ENCODE measurements around the gene PGBD1. TPM values are rescaled to one million over a fixed set of nuclear protein-coding genes. Genes with fewer than 3 reads are reported as not detected.
"Not testable (repeated sequence)": the region's sequence is repeated elsewhere in the genome, so short reads cannot be mapped to it uniquely, and the experiment has no call there.

Gene PGBD1
- total and polyA plus RNA-seq, 4 donors: 9.7 to 15.7 (median 12.7) TPM

DNA sequence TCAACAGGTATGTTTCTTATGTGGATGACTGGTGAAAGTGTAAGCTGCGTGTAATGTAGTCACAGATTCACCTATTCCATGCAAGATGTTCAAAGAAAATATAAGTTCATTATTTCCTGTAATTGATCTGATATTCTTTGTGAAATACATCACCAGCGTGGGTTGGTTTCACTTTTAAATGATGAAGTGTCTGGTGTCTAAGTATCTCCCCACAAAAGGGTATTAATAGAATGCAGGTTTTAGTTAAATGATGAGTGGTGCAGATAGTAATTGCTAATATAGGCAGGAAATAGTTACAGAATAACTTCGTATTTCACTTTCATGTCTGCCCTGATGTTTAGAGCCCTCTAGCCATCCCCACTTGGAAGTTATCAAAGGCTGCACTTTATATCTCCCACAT lies 22.2 kb downstream of the PGBD1 start:
- Histone ChIP-seq H3K9me3 (ENCODE audit: control insufficient read depth, insufficient read depth, low read length) (no peaks in the 10 kb centered on the region), H3K4me3 (ENCODE audit: low read depth, low read length) (no peak overlapping the region), H3K4me1 (ENCODE audit: control insufficient read depth, insufficient read depth, low read length) (no peaks in the 10 kb centered on the region), H3K27ac (ENCODE audit: low read depth, low read length) (no peak overlapping the region), H3K27me3 (ENCODE audit: control insufficient read depth, insufficient read depth, low read length) (no peaks in the 10 kb centered on the region), H3K36me3 (ENCODE audit: control insufficient read depth, insufficient read depth, low read length) (peaks cover 11% of the 10 kb centered on the region)
- no peak for DNase-seq (ENCODE audit: low read depth in 4 of 6, low spot score in 6 of 6)
- WGBS (ENCODE audit: insufficient coverage): no CpG with 5 or more reads among the region's 3 CpGs

DNA sequence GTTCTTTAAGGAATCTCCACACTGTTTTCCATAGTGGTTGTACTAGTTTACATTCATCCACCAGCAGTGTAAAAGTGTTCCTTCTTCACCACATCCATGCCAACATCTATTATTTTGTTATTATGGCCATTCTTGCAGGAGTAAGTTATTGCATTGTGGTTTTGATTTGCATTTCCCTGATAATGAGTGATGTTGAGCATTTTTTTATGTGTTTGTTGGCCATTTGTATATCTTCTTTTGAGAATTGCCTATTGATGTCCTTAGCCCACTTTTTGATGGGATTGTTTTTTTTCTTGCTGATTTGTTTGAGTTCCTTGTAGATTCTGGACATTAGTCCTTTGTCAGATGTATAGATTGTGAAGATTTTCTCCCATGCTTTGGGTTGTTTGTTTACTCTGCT lies 25.0 kb downstream of the PGBD1 start:
- not testable (repeated sequence) for H3K4me1 ChIP-seq (ENCODE audit: control insufficient read depth, insufficient read depth, low read length); H3K27me3 ChIP-seq (ENCODE audit: control insufficient read depth, insufficient read depth, low read length); H3K27ac ChIP-seq (ENCODE audit: low read depth, low read length); H3K4me3 ChIP-seq (ENCODE audit: low read depth, low read length); H3K9me3 ChIP-seq (ENCODE audit: control insufficient read depth, insufficient read depth, low read length); H3K36me3 ChIP-seq (ENCODE audit: control insufficient read depth, insufficient read depth, low read length); DNase-seq (ENCODE audit: low read depth in 4 of 6, low spot score in 6 of 6)

GRCh38 chr6:28311139-28311823 lies 29.9 kb downstream of the PGBD1 start:
- Histone ChIP-seq H3K36me3 (ENCODE audit: control insufficient read depth, insufficient read depth, low read length) (peaks cover 6% of the 10 kb centered on the region), H3K27me3 (ENCODE audit: control insufficient read depth, insufficient read depth, low read length) (no peaks in the 10 kb centered on the region), H3K27ac (ENCODE audit: low read depth, low read length) (no peak overlapping the region), H3K9me3 (ENCODE audit: control insufficient read depth, insufficient read depth, low read length) (no peaks in the 10 kb centered on the region), H3K4me1 (ENCODE audit: control insufficient read depth, insufficient read depth, low read length) (no peaks in the 10 kb centered on the region), H3K4me3 (ENCODE audit: low read depth, low read length) (no peak overlapping the region)
- WGBS (ENCODE audit: insufficient coverage): 78% methylated on average over 7 of the region's 9 CpGs
- no peak for DNase-seq (ENCODE audit: low read depth in 4 of 6, low spot score in 6 of 6)

DNA sequence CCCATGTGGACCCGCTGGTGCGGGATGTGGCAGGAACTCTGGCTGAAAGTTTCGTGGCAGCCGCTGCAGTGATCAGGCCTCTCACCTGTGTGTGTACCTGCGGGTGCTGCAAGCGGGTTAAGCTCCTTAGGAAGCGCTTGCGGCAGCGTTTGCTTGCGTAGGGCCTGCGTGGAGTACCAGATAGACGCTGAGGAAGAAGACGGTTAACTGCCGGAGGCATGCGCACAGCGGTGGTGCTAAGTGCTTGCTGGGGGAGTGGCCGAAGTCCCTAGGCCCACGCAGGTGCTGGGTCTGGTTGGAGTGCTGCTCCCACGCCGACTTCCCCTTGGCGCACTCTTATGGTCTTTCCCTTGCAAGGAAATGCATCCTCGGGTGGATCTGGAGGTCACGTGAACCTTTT lies 31.6 kb downstream of the PGBD1 start:
- WGBS (ENCODE audit: insufficient coverage): 89% methylated on average over 23 of the region's 23 CpGs
- H3K27me3 ChIP-seq (ENCODE audit: control insufficient read depth, insufficient read depth, low read length): no peaks in the 10 kb centered on the region
- no peak overlapping the region for H3K4me3 ChIP-seq (ENCODE audit: low read depth, low read length)

GRCh38 chr6:28315628-28316027 lies 34.3 kb downstream of the PGBD1 start:
- no peak for DNase-seq (ENCODE audit: low read depth in 4 of 6, low spot score in 6 of 6)
- H3K4me1 ChIP-seq (ENCODE audit: control insufficient read depth, insufficient read depth, low read length): no peaks in the 10 kb centered on the region
- no peaks in the 10 kb centered on the region for H3K27me3 ChIP-seq (ENCODE audit: control insufficient read depth, insufficient read depth, low read length)
- H3K9me3 ChIP-seq (ENCODE audit: control insufficient read depth, insufficient read depth, low read length): no peaks in the 10 kb centered on the region
- peaks cover 6% of the 10 kb centered on the region for H3K36me3 ChIP-seq (ENCODE audit: control insufficient read depth, insufficient read depth, low read length)
- H3K4me3 ChIP-seq (ENCODE audit: low read depth, low read length): no peak overlapping the region
- H3K27ac ChIP-seq (ENCODE audit: low read depth, low read length): no peak overlapping the region
- WGBS (ENCODE audit: insufficient coverage): 86% methylated on average over 3 of the region's 3 CpGs

More for the DNA sequence above, 31.6 kb downstream of the PGBD1 start:
- no peaks in the 10 kb centered on the region for H3K4me1 ChIP-seq (ENCODE audit: control insufficient read depth, insufficient read depth, low read length)
- no peak overlapping the region for H3K27ac ChIP-seq (ENCODE audit: low read depth, low read length)
- peaks cover 6% of the 10 kb centered on the region for H3K36me3 ChIP-seq (ENCODE audit: control insufficient read depth, insufficient read depth, low read length)
- no peak for DNase-seq (ENCODE audit: low read depth in 4 of 6, low spot score in 6 of 6)
- no peaks in the 10 kb centered on the region for H3K9me3 ChIP-seq (ENCODE audit: control insufficient read depth, insufficient read depth, low read length)

- H3K4me1 ChIP-seq (ENCODE audit: control insufficient read depth, insufficient read depth, low read length); DNase-seq (ENCODE audit: low read depth in 4 of 6, low spot score in 6 of 6); H3K4me3 ChIP-seq (ENCODE audit: low read depth, low read length); H3K36me3 ChIP-seq (ENCODE audit: control insufficient read depth, insufficient read depth, low read length); H3K27me3 ChIP-seq (ENCODE audit: control insufficient read depth, insufficient read depth, low read length); H3K27ac ChIP-seq (ENCODE audit: low read depth, low read length); H3K9me3 ChIP-seq (ENCODE audit: control insufficient read depth, insufficient read depth, low read length): not testable (repeated sequence)
- 96% methylated on average over 5 of the region's 8 CpGs for WGBS (ENCODE audit: insufficient coverage)
Measured at GRCh38 chr6:28317866-28318265, 36.5 kb downstream of the PGBD1 start.

GRCh38 chr6:28322661-28323060 lies 41.3 kb downstream of the PGBD1 start:
- Histone ChIP-seq H3K9me3 (ENCODE audit: control insufficient read depth, insufficient read depth, low read length) (peaks cover 15% of the 10 kb centered on the region), H3K36me3 (ENCODE audit: control insufficient read depth, insufficient read depth, low read length) (peaks cover 6% of the 10 kb centered on the region), H3K27ac (ENCODE audit: low read depth, low read length) (no peak overlapping the region), H3K27me3 (ENCODE audit: control insufficient read depth, insufficient read depth, low read length) (no peaks in the 10 kb centered on the region), H3K4me3 (ENCODE audit: low read depth, low read length) (no peak overlapping the region), H3K4me1 (ENCODE audit: control insufficient read depth, insufficient read depth, low read length) (no peaks in the 10 kb centered on the region)
- no peak for DNase-seq (ENCODE audit: low read depth in 4 of 6, low spot score in 6 of 6)
- 100% methylated on average over 2 of the region's 3 CpGs for WGBS (ENCODE audit: insufficient coverage)

DNA sequence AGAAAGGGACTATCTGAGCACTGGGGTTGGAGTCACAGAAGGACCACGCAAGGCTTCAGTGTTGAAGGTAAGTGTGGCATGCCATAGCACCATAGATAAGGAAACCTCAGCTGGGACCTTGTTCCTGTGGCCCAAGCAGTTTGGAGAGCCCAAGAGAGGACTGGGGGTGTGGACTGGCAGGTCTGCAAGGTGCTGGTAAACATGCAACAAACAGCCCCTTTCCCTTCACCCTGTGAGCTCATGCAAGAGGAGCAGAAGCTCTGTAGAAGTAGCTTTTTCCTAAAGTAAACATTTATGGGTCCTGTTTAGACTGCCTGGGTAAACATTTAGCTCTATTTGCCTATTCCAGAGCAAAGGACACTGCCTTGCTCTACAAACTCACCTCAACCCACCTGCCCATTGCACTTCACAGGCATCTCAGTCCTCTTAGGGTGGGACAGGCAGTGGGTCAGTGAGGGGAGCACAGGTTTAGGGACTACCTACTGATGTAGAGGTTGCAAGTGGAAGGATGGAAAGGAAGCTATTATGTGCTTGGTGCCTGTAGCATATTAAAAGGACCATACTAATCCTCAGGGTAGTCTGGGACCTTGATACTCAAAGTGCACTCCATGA lies 42.5 kb downstream of the PGBD1 start:
- WGBS (ENCODE audit: insufficient coverage): 89% methylated on average over 1 of the region's 1 CpG
- DNase-seq (ENCODE audit: low read depth in 4 of 6, low spot score in 6 of 6): no peak
- Histone ChIP-seq H3K4me3 (ENCODE audit: low read depth, low read length) (no peak overlapping the region), H3K4me1 (ENCODE audit: control insufficient read depth, insufficient read depth, low read length) (no peaks in the 10 kb centered on the region), H3K27ac (ENCODE audit: low read depth, low read length) (no peak overlapping the region), H3K36me3 (ENCODE audit: control insufficient read depth, insufficient read depth, low read length) (peaks cover 6% of the 10 kb centered on the region), H3K9me3 (ENCODE audit: control insufficient read depth, insufficient read depth, low read length) (peaks cover 15% of the 10 kb centered on the region), H3K27me3 (ENCODE audit: control insufficient read depth, insufficient read depth, low read length) (no peaks in the 10 kb centered on the region)

DNA sequence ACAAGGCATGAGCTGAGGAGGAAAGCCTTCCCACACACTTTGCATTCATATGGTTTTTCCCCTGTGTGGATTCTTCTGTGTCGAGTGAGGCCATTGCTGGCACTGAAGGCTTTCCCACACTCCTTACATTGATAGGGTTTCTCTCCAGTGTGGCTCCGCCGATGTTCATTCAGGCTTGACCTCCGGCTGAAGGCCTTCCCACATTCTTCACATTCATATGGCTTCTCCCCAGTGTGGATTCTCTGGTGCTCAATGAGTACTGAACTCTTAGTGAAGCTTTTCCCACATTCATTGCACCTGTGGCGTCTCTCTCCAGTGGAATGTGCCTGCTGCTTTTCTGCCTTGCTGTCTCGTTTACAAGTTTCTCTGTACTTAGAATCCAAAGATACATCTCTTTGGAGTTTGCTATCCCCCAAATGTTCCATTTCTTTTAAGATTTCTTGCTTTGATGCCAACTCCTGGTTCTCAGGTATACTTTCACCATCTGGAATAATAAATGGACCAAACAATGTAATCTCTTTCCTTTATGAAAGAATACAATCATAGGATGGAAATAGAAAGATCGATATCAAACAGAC lies 45.1 kb downstream of the PGBD1 start:
- Histone ChIP-seq H3K4me1 (ENCODE audit: control insufficient read depth, insufficient read depth, low read length) (no peaks in the 10 kb centered on the region), H3K27ac (ENCODE audit: low read depth, low read length) (no peak overlapping the region), H3K36me3 (ENCODE audit: control insufficient read depth, insufficient read depth, low read length) (peaks cover 9% of the 10 kb centered on the region), H3K4me3 (ENCODE audit: low read depth, low read length) (no peak overlapping the region), H3K9me3 (ENCODE audit: control insufficient read depth, insufficient read depth, low read length) (peaks cover 15% of the 10 kb centered on the region), H3K27me3 (ENCODE audit: control insufficient read depth, insufficient read depth, low read length) (no peaks in the 10 kb centered on the region)
- no peak for DNase-seq (ENCODE audit: low read depth in 4 of 6, low spot score in 6 of 6)
- WGBS (ENCODE audit: insufficient coverage): 97% methylated on average over 5 of the region's 7 CpGs

- Histone ChIP-seq H3K27ac (ENCODE audit: low read depth, low read length) (no peak overlapping the region), H3K4me3 (ENCODE audit: low read depth, low read length) (no peak overlapping the region), H3K27me3 (ENCODE audit: control insufficient read depth, insufficient read depth, low read length) (no peaks in the 10 kb centered on the region), H3K4me1 (ENCODE audit: control insufficient read depth, insufficient read depth, low read length) (peaks cover 3% of the 10 kb centered on the region), H3K9me3 (ENCODE audit: control insufficient read depth, insufficient read depth, low read length) (peaks cover 15% of the 10 kb centered on the region), H3K36me3 (ENCODE audit: control insufficient read depth, insufficient read depth, low read length) (peaks cover 9% of the 10 kb centered on the region)
- no peak for DNase-seq (ENCODE audit: low read depth in 4 of 6, low spot score in 6 of 6)
- no CpG with 5 or more reads among the region's 1 CpG for whole genome bisulfite sequencing (ENCODE audit: insufficient coverage)
Measured at GRCh38 chr6:28330041-28330440, 48.7 kb downstream of the PGBD1 start.

Data from spinal cord (tissue), 10 donors.